H1 (cell line): ENCODE results near the gene CDH16. TPM values are rescaled to one million over a fixed set of nuclear protein-coding genes. Genes with fewer than 3 reads are reported as not detected.

Experiments used
- CTCF ChIA-PET: fragments of 300-600 bp; sonication (Branson Sonifier 250); formaldehyde crosslinking; loops from one replicate; lab custom pipeline; 2021; ENCODE audit not compliant: partially characterized antibody; lab: Charles Lee
- POLR2A ChIA-PET: fragments of 300-600 bp; sonication (Branson Sonifier 250); formaldehyde crosslinking; loops from one replicate; lab custom pipeline; 2021; ENCODE audit warnings: inconsistent platforms; ENCODE audit not compliant: partially characterized antibody; lab: Charles Lee
- DNase-seq, 2 experiments: peaks; one replicate each; pipeline versions ENCODE4 v3.0.0 to v3.0.0-alpha.2; 2010 to 2022; ENCODE audit warnings: low spot score in 2 of 2, low read depth in 1 of 2, mixed read lengths in 1 of 2
- FAIRE-seq: peaks from 2 replicates; lab custom pipeline; 2011; peaks lifted over from hg19 to GRCh38; lab: Jason Lieb, UNC
- H2AFZ ChIP-seq: 2 replicates; pipeline ENCODE4 v1.8.1; 2012; ENCODE audit warnings: low read length, inconsistent platforms
- H2AK5ac ChIP-seq: 2 replicates; pipeline ENCODE4 v1.6.1; 2013; ENCODE audit warnings: low read depth, low read length
- H2BK120ac ChIP-seq: replicated peaks from 2 replicates; pipeline ENCODE3; 2013; ENCODE audit warnings: low read depth, low read length, inconsistent platforms
- H2BK12ac ChIP-seq: 2 replicates; pipeline ENCODE4 v1.6.1; 2013; ENCODE audit warnings: low read depth, low read length
- H2BK15ac ChIP-seq: 2 replicates; pipeline ENCODE4 v1.6.1; 2013; ENCODE audit warnings: low read length
- H2BK20ac ChIP-seq: 2 replicates; pipeline ENCODE4 v1.6.1; 2013; ENCODE audit warnings: low read length
- H2BK5ac ChIP-seq: 2 replicates; pipeline ENCODE4 v1.6.1; 2013; ENCODE audit warnings: low read depth, low read length
- H3K14ac ChIP-seq: 2 replicates; pipeline ENCODE4 v1.6.1; 2013; ENCODE audit warnings: inconsistent platforms; ENCODE audit not compliant: insufficient read length
- H3K18ac ChIP-seq: 2 replicates; pipeline ENCODE4 v1.6.1; 2013; ENCODE audit warnings: low read length; ENCODE audit errors: extremely low read depth
- H3K23ac ChIP-seq: 2 replicates; pipeline ENCODE4 v1.6.1; 2013; ENCODE audit warnings: inconsistent platforms; ENCODE audit not compliant: insufficient read length
- H3K23me2 ChIP-seq: 2 replicates; pipeline ENCODE4 v1.6.1; 2013; ENCODE audit warnings: low read depth, low read length
- H3K27ac ChIP-seq: 2 replicates; pipeline ENCODE4 v1.6.1; 2011; ENCODE audit warnings: low read depth, low read length, inconsistent platforms
- H3K27me3 ChIP-seq, 4 experiments: replicated peaks in 1 of 4; 1 replicate in 1 of 4; 2 replicates in 3 of 4; pipeline versions ENCODE4 v1.6.1 to v1.8.1; 2011 to 2013; ENCODE audit warnings: low read length in 3 of 4, mild to moderate bottlenecking in 3 of 4, inconsistent platforms in 2 of 4, mixed read lengths in 2 of 4, moderate library complexity in 1 of 4; ENCODE audit not compliant: control insufficient read depth in 3 of 4, insufficient read depth in 3 of 4; ENCODE audit errors: extremely low read depth in 1 of 4
- H3K36me3 ChIP-seq, 4 experiments: 2 replicates each; pipeline versions ENCODE4 v1.6.1 to v1.8.1; 2011 to 2013; ENCODE audit warnings: mild to moderate bottlenecking in 4 of 4, low read length in 3 of 4, moderate library complexity in 2 of 4, control low read depth in 1 of 4, inconsistent platforms in 1 of 4; ENCODE audit not compliant: insufficient read depth in 4 of 4, control insufficient read depth in 2 of 4
- H3K4ac ChIP-seq: replicated peaks from 2 replicates; pipeline ENCODE3; 2013; ENCODE audit warnings: low read length, low read depth, mixed read lengths, inconsistent platforms; ENCODE audit not compliant: insufficient read length
- H3K4me1 ChIP-seq, 4 experiments: replicated peaks in 1 of 4; 1 replicate in 1 of 4; 2 replicates in 3 of 4; pipeline versions ENCODE4 v1.6.1 to v1.8.1; 2011 to 2013; ENCODE audit warnings: low read length in 3 of 4, inconsistent platforms in 2 of 4, mixed read lengths in 1 of 4; ENCODE audit not compliant: insufficient read depth in 4 of 4, control insufficient read depth in 3 of 4
- H3K4me2 ChIP-seq, 2 experiments: 2 replicates each; pipeline versions ENCODE4 v1.6.1 to v1.8.1; 2011 to 2013; ENCODE audit warnings: low read depth in 2 of 2, low read length in 2 of 2, control low read depth in 1 of 2, inconsistent platforms in 1 of 2, mild to moderate bottlenecking in 1 of 2; ENCODE audit not compliant: insufficient read depth in 1 of 2
- H3K4me3 ChIP-seq, 4 experiments: fragments of 200-600, 300-600 bp in 1 of 4; sonication (generic), shearing (Covaris generic), sonication (Bioruptor Twin) in 1 of 4; 2 replicates each; pipeline versions ENCODE4 v1.5.1 to v1.8.1; 2011 to 2016; ENCODE audit warnings: low read length in 4 of 4, low read depth in 3 of 4, control low read depth in 2 of 4, inconsistent platforms in 2 of 4, mild to moderate bottlenecking in 2 of 4, mixed read lengths in 1 of 4, moderate library complexity in 1 of 4; ENCODE audit not compliant: insufficient read depth in 2 of 4; ENCODE audit errors: extremely low read depth in 1 of 4
- H3K56ac ChIP-seq: replicated peaks from 2 replicates; pipeline ENCODE3; 2013; ENCODE audit warnings: low read depth, mild to moderate bottlenecking, mixed read lengths, low read length, inconsistent platforms; ENCODE audit not compliant: insufficient read length
- H3K79me1 ChIP-seq: 2 replicates; pipeline ENCODE4 v1.6.1; 2013; ENCODE audit warnings: low read depth, low read length, control low read depth
- H3K79me2 ChIP-seq, 2 experiments: 2 replicates each; pipeline versions ENCODE4 v1.6.1 to v1.8.1; 2012 to 2013; ENCODE audit warnings: low read length in 2 of 2, mild to moderate bottlenecking in 2 of 2, inconsistent platforms in 1 of 2; ENCODE audit not compliant: insufficient read depth in 2 of 2, control insufficient read depth in 1 of 2
- H3K9ac ChIP-seq, 4 experiments: replicated peaks in 1 of 4; 1 replicate in 1 of 4; 2 replicates in 3 of 4; pipeline versions ENCODE4 v1.6.1 to v1.8.1; 2011 to 2013; ENCODE audit warnings: low read depth in 3 of 4, low read length in 3 of 4, control low read depth in 2 of 4, mild to moderate bottlenecking in 2 of 4, moderate library complexity in 2 of 4, inconsistent platforms in 1 of 4; ENCODE audit errors: extremely low read depth in 1 of 4
- H3K9me3 ChIP-seq, 2 experiments: 2 replicates each; pipeline versions ENCODE4 v1.6.1 to v1.8.1; 2012 to 2013; ENCODE audit warnings: mild to moderate bottlenecking in 2 of 2, moderate library complexity in 2 of 2, control low read depth in 1 of 2, inconsistent platforms in 1 of 2, low read depth in 1 of 2, low read length in 1 of 2, mixed read lengths in 1 of 2; ENCODE audit not compliant: insufficient read depth in 2 of 2
- H4K20me1 ChIP-seq, 2 experiments: replicated peaks in 1 of 2; 2 replicates each; pipeline versions ENCODE3 to v1.8.1; 2011 to 2013; ENCODE audit warnings: inconsistent platforms in 2 of 2, low read length in 2 of 2, mild to moderate bottlenecking in 1 of 2; ENCODE audit not compliant: insufficient read depth in 2 of 2, control insufficient read depth in 1 of 2
- H4K5ac ChIP-seq: 2 replicates; pipeline ENCODE4 v1.6.1; 2013; ENCODE audit warnings: low read length, low read depth, mixed read lengths, inconsistent platforms; ENCODE audit not compliant: insufficient read length
- H4K8ac ChIP-seq: 2 replicates; pipeline ENCODE4 v1.8.0; 2013; ENCODE audit warnings: mild to moderate bottlenecking, moderate library complexity, low read length, inconsistent platforms; ENCODE audit not compliant: insufficient read depth; ENCODE audit errors: extremely low read depth
- H4K91ac ChIP-seq: replicated peaks from 2 replicates; pipeline ENCODE3; 2013; ENCODE audit warnings: low read length, mixed read lengths, inconsistent platforms; ENCODE audit not compliant: insufficient read length
- ASH2L ChIP-seq: fragments of 200-600, 300-600 bp; sonication (generic); IDR thresholded peaks from one replicate; pipeline ENCODE4 v1.7.1; 2017; ENCODE audit warnings: low read length
- BCL11A ChIP-seq, 2 experiments: IDR thresholded peaks; one replicate each; pipeline ENCODE4 v1.6.1; 2011; ENCODE audit warnings: low read depth in 2 of 2, low read length in 2 of 2, mild to moderate bottlenecking in 2 of 2
- EP300 ChIP-seq, 2 experiments: IDR thresholded peaks; 1 replicate in 1 of 2; 2 replicates in 1 of 2; pipeline ENCODE4 v1.6.1; 2011 to 2012; ENCODE audit warnings: low read depth in 2 of 2, low read length in 2 of 2, mild to moderate bottlenecking in 2 of 2, borderline replicate concordance in 1 of 2, inconsistent platforms in 1 of 2, moderate library complexity in 1 of 2
- JUN ChIP-seq: IDR thresholded peaks from 2 replicates; pipeline ENCODE4 v1.6.1; 2011; ENCODE audit warnings: low read depth, mild to moderate bottlenecking, improper control_type of control experiment, low read length
- KDM4A ChIP-seq: IDR thresholded peaks from one replicate; pipeline ENCODE4 v1.7.1; 2012; ENCODE audit warnings: low read depth, mild to moderate bottlenecking, moderate library complexity, low read length, inconsistent platforms; ENCODE audit not compliant: severe bottlenecking
- POLR2AphosphoS5 ChIP-seq: IDR thresholded peaks from 2 replicates; pipeline ENCODE4 v1.6.1; 2011; ENCODE audit warnings: low read depth, low read length
- POU5F1 ChIP-seq: IDR thresholded peaks from 2 replicates; pipeline ENCODE4 v1.6.1; 2011; ENCODE audit warnings: low read depth, mild to moderate bottlenecking, low read length, moderate library complexity
- SAP30 ChIP-seq: fragments of 300-600 bp; sonication (generic); IDR thresholded peaks from 2 replicates; pipeline ENCODE4 v1.7.1; 2012; ENCODE audit warnings: low read length, moderate library complexity, mild to moderate bottlenecking, inconsistent platforms; ENCODE audit not compliant: insufficient read depth, insufficient replicate concordance
- WGBS, 2 experiments: shearing (Covaris generic) in 1 of 2; methylation state at CpG; one replicate each; pipeline versions ENCODE4 v1.1.6 to v1.1.7; 2013 to 2015; ENCODE audit warnings: low lambda C conversion rate in 2 of 2, mixed read lengths in 2 of 2, inconsistent platforms in 1 of 2, low coverage in 1 of 2, missing lambda C conversion rate in 1 of 2; ENCODE audit not compliant: insufficient replicate concordance in 2 of 2, insufficient coverage in 1 of 2, insufficient read length in 1 of 2; ENCODE audit errors: extremely low coverage in 1 of 2, missing lambda C conversion rate in 1 of 2; 5-methylcytosine and 5-hydroxymethylcytosine counted together
- polyA plus RNA-seq, 7 experiments: library from polyadenylated mRNA; depleted of rRNA in 3 of 7; stranded (reverse) in 5 of 7; unstranded in 2 of 7; fragments of >200 nt in 5 of 7; fragments of 200-250 nt in 2 of 7; gene quantifications; 1 replicate in 5 of 7; 2 replicates in 1 of 7; 4 replicates in 1 of 7; pipeline versions ENCODE4 v1.2.1 to v1.2.3, GENCODE V29; 2011 to 2013; ENCODE audit warnings: missing spikeins in 2 of 7, mixed read lengths in 2 of 7
- total RNA-seq: library from RNA; stranded (reverse); fragmentation: NEBNext Ultra II Directional; extraction: Animal tissue kit (Norgen Biotek cat#: 25700); gene quantifications from 2 replicates; pipeline ENCODE4 v1.2.1, GENCODE V29; 2021
- TF ChIP-seq, protein P1 (sequence below): IDR thresholded peaks from 2 replicates; pipeline ENCODE4 v1.6.1; 2012; ENCODE audit warnings: inconsistent platforms
- TF ChIP-seq, protein P2 (sequence below): IDR thresholded peaks from 2 replicates; pipeline ENCODE4 v1.6.1; 2012; ENCODE audit warnings: inconsistent platforms

The CDH16 gene
- total and polyA plus RNA-seq, 2 of the 8 experiments (the other 6 are each of a cell fraction or from before 2014, with no cell fraction given), result not detected

DNA sequence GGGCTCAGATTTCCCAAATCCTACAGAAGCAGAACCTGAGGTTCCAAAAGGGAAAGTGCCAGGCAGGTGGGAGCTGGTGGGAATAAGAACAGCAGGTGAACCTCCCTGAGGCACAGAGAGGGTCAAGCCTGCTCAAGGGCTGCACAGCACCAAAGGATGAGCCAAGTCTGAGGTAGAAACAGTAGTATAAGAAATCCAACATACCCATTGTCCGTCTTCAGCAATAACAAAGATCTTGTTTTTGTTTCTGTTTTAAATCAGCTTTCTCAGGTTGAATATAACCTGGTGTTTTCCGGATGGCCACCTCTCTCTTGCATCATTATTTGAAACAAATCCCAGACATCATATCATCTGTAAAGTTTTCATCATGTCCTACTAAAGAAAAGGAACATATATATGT is 31.8 kb upstream of the CDH16 start:
- Histone ChIP-seq H2AK5ac (no peak overlapping the region), H4K20me1 (no peaks in the 10 kb centered on the region), H3K27me3 (peaks cover 10 to 34% (median 32%) of the 10 kb centered on the region in 4 experiments), H4K5ac (no peak overlapping the region), H3K23me2 (peaks cover 2% of the 10 kb centered on the region; the same call in 1 of the 2 replicates), H3K4me3 (no peak overlapping the region), H3K79me2 (no peaks in the 10 kb centered on the region), H3K56ac (no peak overlapping the region), H3K4ac (no peak overlapping the region), H3K4me1 (peaks cover 0 to 5% (median 1%) of the 10 kb centered on the region in 4 experiments; a peak in 2 of 7 replicates), H4K91ac (no peak overlapping the region), H3K9ac (no peak overlapping the region), H3K9me3 (no peaks in the 10 kb centered on the region), H3K36me3 (no peaks in the 10 kb centered on the region), H3K14ac (no peak overlapping the region), H3K23ac (no peak overlapping the region), H2BK5ac (no peak overlapping the region), H4K8ac (no peak overlapping the region), H3K4me2 (no peak overlapping the region), H2BK120ac (no peak overlapping the region), H3K18ac (no peak overlapping the region), H3K79me1 (no peaks in the 10 kb centered on the region)
- ChIA-PET POLR2A (no interaction called here), CTCF (interaction anchor here (0.6 to 1.4 kb wide), 5 partner anchors 12 to 186 kb away, joined by 3 to 5 read pairs (median 3); no protein-coding TSS in a partner anchor)
- FAIRE-seq (no peak), DNase-seq (no peak)
- WGBS, 2 experiments, result 82% methylated on average over 2 of the region's 2 CpGs; no CpG with 5 or more reads in 1 of the 2 experiments
- TF ChIP-seq ASH2L (no peak), BCL11A (IDR thresholded peaks at IDR 0.05; ENCODE audit: low read depth in 2 of 2, low read length in 2 of 2) (no peak), KDM4A (no peak), JUN (no peak), EP300 (IDR thresholded peaks at IDR 0.05; ENCODE audit: borderline replicate concordance in 1 of 2, low read depth in 2 of 2, low read length in 2 of 2) (no peak), POU5F1 (no peak), POLR2AphosphoS5 (no peak), SAP30 (no peak)
- TF ChIP-seq, protein P1, sequence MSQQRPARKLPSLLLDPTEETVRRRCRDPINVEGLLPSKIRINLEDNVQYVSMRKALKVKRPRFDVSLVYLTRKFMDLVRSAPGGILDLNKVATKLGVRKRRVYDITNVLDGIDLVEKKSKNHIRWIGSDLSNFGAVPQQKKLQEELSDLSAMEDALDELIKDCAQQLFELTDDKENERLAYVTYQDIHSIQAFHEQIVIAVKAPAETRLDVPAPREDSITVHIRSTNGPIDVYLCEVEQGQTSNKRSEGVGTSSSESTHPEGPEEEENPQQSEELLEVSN, result no peak
- TF ChIP-seq, protein P2, sequence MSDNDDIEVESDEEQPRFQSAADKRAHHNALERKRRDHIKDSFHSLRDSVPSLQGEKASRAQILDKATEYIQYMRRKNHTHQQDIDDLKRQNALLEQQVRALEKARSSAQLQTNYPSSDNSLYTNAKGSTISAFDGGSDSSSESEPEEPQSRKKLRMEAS, result no peak
- TF ChIP-seq, all 59 proteins: peak for 0
- no peak overlapping the region for H2BK20ac ChIP-seq
- no peak overlapping the region for H2AFZ ChIP-seq
- H3K27ac ChIP-seq, result no peak overlapping the region
- H2BK12ac ChIP-seq, result no peak overlapping the region
- H2BK15ac ChIP-seq, result no peak overlapping the region
